ENCODE data around the gene ZNF398.

The ZNF398 gene

GRCh38 chr7:149210551-149210950, 63.3 kb downstream of the ZNF398 start:
- no peak for TF ChIP-seq CTCF (IDR thresholded peaks at IDR 0.05; ENCODE audit: extremely low read depth, insufficient read depth, missing control alignments)
- in situ Hi-C loops (cut with MboI; ENCODE audit: low pct_unique_long_range_greater_than_20kb, low sequenced_read_pairs, unreplicated experiment) = no loop called here
- no peak for DNase-seq (ENCODE audit: low spot score)

GRCh38 chr7:149214020-149214720, 66.9 kb downstream of the ZNF398 start:
- no peak for DNase-seq (ENCODE audit: low spot score)
- TF ChIP-seq CTCF (IDR thresholded peaks at IDR 0.05; ENCODE audit: extremely low read depth, insufficient read depth, missing control alignments) = no peak
- in situ Hi-C loops (cut with MboI; ENCODE audit: low pct_unique_long_range_greater_than_20kb, low sequenced_read_pairs, unreplicated experiment) = no loop called here

GRCh38 chr7:149216402-149216801, 69.1 kb downstream of the ZNF398 start:
- in situ Hi-C loops (cut with MboI; ENCODE audit: low pct_unique_long_range_greater_than_20kb, low sequenced_read_pairs, unreplicated experiment) = no loop called here
- DNase-seq (ENCODE audit: low spot score) = no peak
- TF ChIP-seq CTCF (IDR thresholded peaks at IDR 0.05; ENCODE audit: extremely low read depth, insufficient read depth, missing control alignments) = no peak

- DNase-seq (ENCODE audit: low spot score) = no peak
- TF ChIP-seq CTCF (IDR thresholded peaks at IDR 0.05; ENCODE audit: extremely low read depth, insufficient read depth, missing control alignments) = no peak
- in situ Hi-C loops (cut with MboI; ENCODE audit: low pct_unique_long_range_greater_than_20kb, low sequenced_read_pairs, unreplicated experiment) = no loop called here
These were observed 70.3 kb downstream of the ZNF398 start for GRCh38 chr7:149217570-149217969.

GRCh38 chr7:149218469-149219420, 71.5 kb downstream of the ZNF398 start:
- no peak for TF ChIP-seq CTCF (IDR thresholded peaks at IDR 0.05; ENCODE audit: extremely low read depth, insufficient read depth, missing control alignments)
- in situ Hi-C loops (cut with MboI; ENCODE audit: low pct_unique_long_range_greater_than_20kb, low sequenced_read_pairs, unreplicated experiment) = no loop called here
- DNase-seq (ENCODE audit: low spot score) = no peak

GRCh38 chr7:149220534-149220933, 73.3 kb downstream of the ZNF398 start:
- no peak for DNase-seq (ENCODE audit: low spot score)
- TF ChIP-seq CTCF (IDR thresholded peaks at IDR 0.05; ENCODE audit: extremely low read depth, insufficient read depth, missing control alignments) = no peak
- in situ Hi-C loops (cut with MboI; ENCODE audit: low pct_unique_long_range_greater_than_20kb, low sequenced_read_pairs, unreplicated experiment) = no loop called here
